IMR-90 (cell line): ENCODE measurements around the gene TAF8. TPM values are rescaled to one million over a fixed set of nuclear protein-coding genes. Genes with fewer than 3 reads are reported as not detected.

ENCODE experiments used
- ATAC-seq: fragments of 200-7000 bp; cut with Tn5 transposase; 2 replicates; pipeline ENCODE4 v1.9.1; 2020; ENCODE audit warnings: low read depth, mild to moderate bottlenecking, moderate library complexity
- BruUV-seq: library from RNA; stranded (reverse); fragments of 400-500 nt; replicated peaks from 2 replicates; lab custom pipeline; 2021; lab: Mats Ljungman, UMichigan
- CTCF ChIA-PET: fragments of 300-600 bp; formaldehyde crosslinking; extraction: SDS; loops from one replicate; lab custom pipeline; 2021; ENCODE audit warnings: antibody characterized with exemption; lab: Yijun Ruan, JAX
- POLR2A ChIA-PET: fragments of 300-600 bp; sonication (Branson Sonifier 250); formaldehyde crosslinking; loops from one replicate; lab custom pipeline; 2022; ENCODE audit warnings: antibody characterized with exemption; ENCODE audit not compliant: unreplicated experiment; lab: Charles Lee
- DNase-seq: peaks from one replicate; pipeline ENCODE4 v3.0.0; 2013
- H2AFZ ChIP-seq: replicated peaks from 2 replicates; pipeline ENCODE3; 2013; ENCODE audit warnings: low read length, mild to moderate bottlenecking; ENCODE audit not compliant: poor library complexity
- H2AK5ac ChIP-seq: 2 replicates; pipeline ENCODE4 v1.6.1; 2013; ENCODE audit warnings: low read depth, low read length, inconsistent platforms
- H2AK9ac ChIP-seq: replicated peaks from 2 replicates; pipeline ENCODE3; 2013; ENCODE audit warnings: mild to moderate bottlenecking, low read depth, low read length, moderate library complexity; ENCODE audit not compliant: poor library complexity
- H2BK120ac ChIP-seq: 2 replicates; pipeline ENCODE4 v1.6.1; 2013; ENCODE audit warnings: low read depth, low read length, inconsistent platforms
- H2BK15ac ChIP-seq: 3 replicates; pipeline ENCODE4 v1.6.1; 2013; ENCODE audit warnings: low read depth, low read length, inconsistent platforms
- H2BK20ac ChIP-seq: 2 replicates; pipeline ENCODE4 v1.6.1; 2013; ENCODE audit warnings: low read depth, mild to moderate bottlenecking, inconsistent platforms, low read length, moderate library complexity
- H2BK5ac ChIP-seq: 2 replicates; pipeline ENCODE4 v1.6.1; 2013; ENCODE audit warnings: mild to moderate bottlenecking, low read depth, low read length, inconsistent platforms; ENCODE audit not compliant: poor library complexity, severe bottlenecking
- H3K14ac ChIP-seq: replicated peaks from 2 replicates; pipeline ENCODE4 v1.6.1; 2013; ENCODE audit warnings: low read depth, low read length, inconsistent platforms
- H3K18ac ChIP-seq: 2 replicates; pipeline ENCODE4 v1.6.1; 2013; ENCODE audit warnings: low read depth, low read length, control low read depth
- H3K23ac ChIP-seq: 2 replicates; pipeline ENCODE4 v1.6.1; 2013; ENCODE audit warnings: low read depth, low read length, inconsistent platforms
- H3K27ac ChIP-seq: 2 replicates; pipeline ENCODE4 v1.5.1; 2013; ENCODE audit warnings: mild to moderate bottlenecking, control low read depth, low read length; ENCODE audit not compliant: insufficient read depth
- H3K27me3 ChIP-seq: 2 replicates; pipeline ENCODE4 v1.6.1; 2013; ENCODE audit warnings: low read length; ENCODE audit not compliant: control insufficient read depth, insufficient read depth
- H3K36me3 ChIP-seq: 2 replicates; pipeline ENCODE4 v1.6.1; 2013; ENCODE audit warnings: low read length, mixed read lengths; ENCODE audit not compliant: control insufficient read depth, insufficient read depth
- H3K4ac ChIP-seq: 2 replicates; pipeline ENCODE4 v1.6.1; 2013; ENCODE audit warnings: low read depth, low read length, inconsistent platforms
- H3K4me1 ChIP-seq: 2 replicates; pipeline ENCODE4 v1.6.1; 2013; ENCODE audit warnings: low read length, mixed read lengths; ENCODE audit not compliant: control insufficient read depth, insufficient read depth
- H3K4me2 ChIP-seq: 2 replicates; pipeline ENCODE4 v1.6.1; 2013; ENCODE audit warnings: low read depth, mild to moderate bottlenecking, control low read depth, low read length, moderate library complexity
- H3K4me3 ChIP-seq: 2 replicates; pipeline ENCODE4 v1.5.1; 2013; ENCODE audit warnings: low read depth, mild to moderate bottlenecking, control low read depth, low read length, moderate library complexity; ENCODE audit not compliant: insufficient read depth
- H3K56ac ChIP-seq: 2 replicates; pipeline ENCODE4 v1.6.1; 2013; ENCODE audit warnings: low read length, inconsistent platforms; ENCODE audit not compliant: insufficient read depth; ENCODE audit errors: extremely low read depth
- H3K79me1 ChIP-seq, 2 experiments: 2 replicates each; pipeline ENCODE4 v1.6.1; 2013; ENCODE audit warnings: low read length in 2 of 2, inconsistent platforms in 1 of 2, low read depth in 1 of 2
- H3K9ac ChIP-seq: 2 replicates; pipeline ENCODE4 v1.6.1; 2013; ENCODE audit warnings: low read depth, low read length, control low read depth
- H3K9me1 ChIP-seq: 2 replicates; pipeline ENCODE4 v1.6.1; 2013; ENCODE audit warnings: low read length, inconsistent platforms; ENCODE audit not compliant: insufficient read depth
- H3K9me3 ChIP-seq: 2 replicates; pipeline ENCODE4 v1.6.1; 2013; ENCODE audit warnings: low read length; ENCODE audit not compliant: control insufficient read depth, insufficient read depth
- H4K20me1 ChIP-seq: 2 replicates; pipeline ENCODE4 v1.6.1; 2013; ENCODE audit warnings: low read length, inconsistent platforms; ENCODE audit not compliant: insufficient read depth
- H4K5ac ChIP-seq: 2 replicates; pipeline ENCODE4 v1.6.1; 2013; ENCODE audit warnings: mild to moderate bottlenecking, low read depth, low read length, control low read depth
- H4K8ac ChIP-seq, 2 experiments: 2 replicates each; pipeline ENCODE4 v1.6.1; 2013; ENCODE audit warnings: low read depth in 2 of 2, low read length in 2 of 2, control low read depth in 1 of 2, inconsistent platforms in 1 of 2
- H4K91ac ChIP-seq: 2 replicates; pipeline ENCODE4 v1.6.1; 2013; ENCODE audit warnings: low read depth, low read length, inconsistent platforms; ENCODE audit not compliant: insufficient read depth
- MAZ ChIP-seq: IDR thresholded peaks from 2 replicates; pipeline ENCODE4 v1.6.1; 2012; ENCODE audit warnings: low read depth, mild to moderate bottlenecking, low read length, improper control_type of control experiment, moderate library complexity, borderline replicate concordance
- WGBS, 2 experiments: methylation state at CpG; one replicate each; pipeline versions ENCODE4 v1.1.5 to v1.1.7; 2013; ENCODE audit warnings: missing lambda C conversion rate in 2 of 2; ENCODE audit not compliant: insufficient read length in 1 of 2; ENCODE audit errors: extremely low coverage in 2 of 2; 5-methylcytosine and 5-hydroxymethylcytosine counted together
- dilution Hi-C: fragments of 300-500 bp; cut with HindIII; formaldehyde crosslinking; loops from one replicate; pipeline ENCODE4 v1.14.3; 2018; ENCODE audit warnings: low sequenced_read_pairs; ENCODE audit not compliant: unreplicated experiment
- in situ Hi-C: fragments of 300-500 bp; cut with MboI; formaldehyde crosslinking; loops from 3 replicates; pipeline ENCODE4 v1.14.3; 2019; ENCODE audit warnings: low sequenced_read_pairs, inconsistent platforms, mixed read lengths
- intact Hi-C: fragments of 100-400 bp; cut with micrococcal nuclease; formaldehyde crosslinking; loops from 2 replicates; pipeline ENCODE4 v1.10.0; 2022
- polyA plus RNA-seq, 3 experiments: library from polyadenylated mRNA; depleted of rRNA; stranded (reverse); fragments of >200 nt; gene quantifications; 2 replicates each; pipeline ENCODE4 v1.2.3, GENCODE V29; 2012; ENCODE audit warnings: low replicate concordance in 1 of 3
- total RNA-seq: library from RNA; depleted of rRNA; stranded (reverse); fragments of >200 nt; gene quantifications from 2 replicates; pipeline ENCODE4 v1.2.3, GENCODE V29; 2012

The TAF8 gene
- total and polyA plus RNA-seq, 2 of the 4 experiments (the other 2 are of a cell fraction) = 14.3 to 22.8 TPM

DNA sequence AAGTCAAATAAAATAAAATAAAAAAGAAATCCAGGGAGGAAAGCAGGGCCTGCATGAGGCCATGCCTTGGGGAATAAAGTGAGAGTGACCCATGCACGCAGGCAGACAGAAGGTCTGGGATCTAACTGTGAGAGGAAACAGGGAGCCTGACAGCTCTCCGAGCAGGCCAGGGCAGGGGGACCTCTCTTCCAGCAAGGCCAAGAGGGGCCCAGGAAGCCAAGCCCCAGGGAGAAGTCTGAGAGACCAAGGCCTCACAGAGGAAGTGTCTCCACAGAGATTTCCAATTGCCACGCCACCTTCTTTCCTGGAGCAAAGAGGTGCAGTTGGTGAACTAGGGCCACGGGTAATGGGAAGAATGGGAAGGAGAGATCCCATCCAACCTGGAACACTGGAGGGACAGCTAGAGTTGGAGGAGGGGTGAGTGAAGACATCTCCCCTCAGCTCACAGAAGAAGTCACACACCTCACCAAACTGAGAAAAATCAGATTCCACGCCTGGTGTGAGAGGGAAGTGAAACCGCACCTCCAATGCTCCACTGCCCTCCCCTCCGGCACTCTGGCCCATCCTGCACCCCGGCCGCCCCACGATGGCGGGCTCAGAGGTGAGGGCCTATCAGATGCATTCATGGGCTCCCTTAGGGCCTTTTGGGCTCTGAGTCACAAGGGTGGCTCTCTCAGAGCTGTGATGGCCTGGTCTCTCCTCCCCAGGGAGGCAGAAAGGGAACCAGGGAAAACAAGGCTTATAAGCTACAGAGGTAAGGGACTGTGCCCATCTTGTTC is 25.1 kb upstream of the TAF8 start:
- no peak overlapping the region for H3K18ac ChIP-seq
- no peak overlapping the region for H3K9ac ChIP-seq
- H4K5ac ChIP-seq = no peak overlapping the region
- peaks cover 10% of the 10 kb centered on the region; the same call in 1 of the 2 replicates for H3K9me1 ChIP-seq
- no peak overlapping the region for H3K4me3 ChIP-seq
- no peaks in the 10 kb centered on the region for H3K79me1 ChIP-seq
- H4K91ac ChIP-seq = no peak overlapping the region; the same call in 1 of the 2 replicates
- H3K36me3 ChIP-seq = no peaks in the 10 kb centered on the region
- intact Hi-C loops (no loop called here), dilution Hi-C loops (no loop called here), in situ Hi-C loops (no loop called here)
- ChIA-PET POLR2A (no interaction called here), CTCF (no interaction called here)
- no peak overlapping the region for H3K14ac ChIP-seq
- H3K9me3 ChIP-seq = no peaks in the 10 kb centered on the region
- no peak overlapping the region for H2BK20ac ChIP-seq
- no peak overlapping the region for H4K8ac ChIP-seq
- ATAC-seq (no peak), DNase-seq (no peak)
- H4K20me1 ChIP-seq = no peaks in the 10 kb centered on the region
- H3K56ac ChIP-seq = no peak overlapping the region
- H3K27ac ChIP-seq = no peak overlapping the region
- no peak overlapping the region for H2BK15ac ChIP-seq
- no peak overlapping the region for H2AK5ac ChIP-seq
- H3K27me3 ChIP-seq = no peaks in the 10 kb centered on the region
- peak overlapping the region; percentile 42 for H2AK9ac ChIP-seq
- no peak overlapping the region for H2BK120ac ChIP-seq
- no peak overlapping the region; the same call in 1 of the 2 replicates for H3K4ac ChIP-seq
- no peak overlapping the region for H3K23ac ChIP-seq
- no peak overlapping the region for H2BK5ac ChIP-seq
- no TSS peak for BruUV-seq
- WGBS, 2 experiments = 100% methylated on average over 1 of the region's 11 CpGs; no CpG with 5 or more reads in 1 of the 2 experiments
- H3K4me2 ChIP-seq = no peak overlapping the region
- TF ChIP-seq MAZ = no peak
- H3K4me1 ChIP-seq = peaks cover 4% of the 10 kb centered on the region; the same call in 1 of the 2 replicates
- H2AFZ ChIP-seq = no peak overlapping the region
